ENCODE data around the gene PGAP2. TPM values are rescaled to one million over a fixed set of nuclear protein-coding genes. Genes with fewer than 3 reads are reported as not detected.

Gene PGAP2
- total and polyA plus RNA-seq, 2 of the 13 experiments (the other 11 are each of a cell fraction or from before 2014, with no cell fraction given) = 21.5 to 47.8 TPM

DNA sequence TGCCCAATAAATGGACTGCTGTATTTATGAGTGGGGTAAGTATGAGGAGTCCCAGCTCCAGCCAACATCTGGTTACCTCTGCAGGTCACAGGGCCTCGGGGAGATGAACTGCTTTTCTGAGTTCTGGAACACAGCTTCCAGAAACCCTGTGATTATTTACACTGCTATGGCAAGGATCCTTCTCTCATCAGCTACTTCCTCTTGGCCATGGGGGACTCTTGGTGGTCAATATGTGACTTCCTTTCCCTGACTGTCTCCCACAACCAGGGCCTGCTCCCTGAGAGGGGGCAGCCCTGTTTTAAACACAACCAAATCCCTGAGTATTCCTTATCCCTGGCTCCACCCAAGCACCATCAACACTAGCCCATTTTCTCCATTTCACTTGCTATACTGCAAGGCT, 22.4 kb downstream of the PGAP2 start (continued):
- TF ChIP-seq ZNF512B (CRISPR knock-in tag; IDR thresholded peaks at IDR 0.05; ENCODE audit: borderline replicate concordance) (no peak), KDM4B (CRISPR knock-in tag; IDR thresholded peaks at IDR 0.05) (no peak), ELF4 (CRISPR knock-in tag; IDR thresholded peaks at IDR 0.05; ENCODE audit: borderline replicate concordance) (no peak), KAT2B (IDR thresholded peaks at IDR 0.05; ENCODE audit: borderline replicate concordance, low read depth, low read length) (no peak)

DNA sequence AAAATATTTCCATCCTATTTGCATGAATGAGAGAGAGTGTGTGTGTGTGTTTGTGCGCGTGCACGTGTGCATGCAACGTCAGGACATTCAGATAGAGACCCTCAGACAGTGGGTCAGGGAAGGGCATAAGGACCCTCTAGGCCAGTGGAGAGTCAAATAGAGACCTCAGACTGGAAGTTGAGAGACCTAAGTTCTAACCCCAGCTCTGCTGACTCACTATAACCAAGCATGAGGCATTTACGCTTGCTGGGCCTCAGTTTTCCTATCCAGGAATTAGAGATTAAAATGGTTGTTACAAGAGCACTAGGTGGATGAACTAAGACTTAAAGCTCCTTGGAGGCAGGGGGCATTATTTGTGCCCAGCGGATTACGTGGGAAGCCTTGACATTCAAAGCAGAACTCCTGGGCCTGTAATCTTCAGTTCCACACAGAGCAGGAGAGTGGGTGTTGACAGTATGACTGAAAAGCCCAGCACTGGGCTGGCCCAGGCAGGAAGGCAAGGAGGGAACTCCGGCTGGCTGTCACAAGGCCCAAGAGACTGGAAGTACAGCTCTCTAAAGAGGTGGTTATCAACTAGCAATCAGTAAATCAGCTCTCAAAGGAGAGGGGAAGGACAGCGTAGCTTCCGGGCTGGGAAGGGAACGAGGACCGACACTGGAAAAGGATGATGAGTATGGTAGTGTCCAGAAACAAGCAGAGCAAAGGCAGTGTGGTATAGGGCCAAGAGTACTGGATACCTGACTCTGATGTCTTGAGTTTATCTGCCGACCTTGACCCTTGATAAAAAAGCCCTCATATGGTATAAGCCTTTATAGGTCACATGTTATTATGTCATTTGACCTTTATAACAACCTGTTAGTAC, 23.2 kb downstream of the PGAP2 start:
- WGBS (ENCODE audit: low lambda C conversion rate) = 87% methylated on average over 12 of the region's 13 CpGs
- BruUV-seq (replicated peaks) = no TSS peak
- H3K79me2 ChIP-seq (ENCODE audit: insufficient read depth, low read length) = peaks cover 9% of the 10 kb centered on the region
- no peaks in the 10 kb centered on the region; the same call in 1 of the 2 replicates for H4K20me1 ChIP-seq (ENCODE audit: insufficient read depth, low read length)
- no peak overlapping the region for H3K4me3 ChIP-seq (replicated peaks in 1 of 3; ENCODE audit: insufficient read depth in 1 of 3, low read depth in 2 of 3, low read length in 3 of 3)
- in situ Hi-C loops (cut with HindIII; ENCODE audit: extremely low pct_ligation_motif_present, low pct_unique_long_range_greater_than_20kb) (no loop called here), intact Hi-C loops (cut with micrococcal nuclease; ENCODE audit: unreplicated experiment) (no loop called here)
- H3K36me3 ChIP-seq (replicated peaks in 1 of 2; ENCODE audit: control insufficient read depth in 1 of 2, insufficient read depth in 2 of 2, low read length in 2 of 2) = peaks cover 7 to 25% of the 10 kb centered on the region in 2 experiments; a peak in 4 of 5 replicates
- no peak overlapping the region for H3K9ac ChIP-seq (ENCODE audit: insufficient read depth, low read depth, low read length)
- H2AFZ ChIP-seq (ENCODE audit: low read length) = no peak overlapping the region
- ATAC-seq (peak; percentile 20; the same call in 1 of the 3 replicates), FAIRE-seq (no peak), DNase-seq (ENCODE audit: low spot score) (no peak)
- no peaks in the 10 kb centered on the region for H3K9me3 ChIP-seq (ENCODE audit: low read length)
- no peak overlapping the region for H3K27ac ChIP-seq (ENCODE audit: extremely low read length, insufficient read depth, low read length)
- no peaks in the 10 kb centered on the region for H3K27me3 ChIP-seq (ENCODE audit: control insufficient read depth in 1 of 2, insufficient read depth in 2 of 2, low read length in 2 of 2)
- peaks cover 32% of the 10 kb centered on the region for H3K4me1 ChIP-seq (ENCODE audit: insufficient read depth, low read length)
- POLR2A ChIA-PET = interaction anchor here (1.1 to 1.3 kb wide), 2 partner anchors 10 to 34 kb away, joined by 3 to 6 read pairs; partner anchors contain the start of genes NUP98 and RHOG
- CTCF ChIA-PET (ENCODE audit: low intra/inter-chr PET ratio, low total read pairs) = no interaction called here
- H3K4me2 ChIP-seq (ENCODE audit: low read depth, low read length) = no peak overlapping the region
- TF ChIP-seq, protein P1, sequence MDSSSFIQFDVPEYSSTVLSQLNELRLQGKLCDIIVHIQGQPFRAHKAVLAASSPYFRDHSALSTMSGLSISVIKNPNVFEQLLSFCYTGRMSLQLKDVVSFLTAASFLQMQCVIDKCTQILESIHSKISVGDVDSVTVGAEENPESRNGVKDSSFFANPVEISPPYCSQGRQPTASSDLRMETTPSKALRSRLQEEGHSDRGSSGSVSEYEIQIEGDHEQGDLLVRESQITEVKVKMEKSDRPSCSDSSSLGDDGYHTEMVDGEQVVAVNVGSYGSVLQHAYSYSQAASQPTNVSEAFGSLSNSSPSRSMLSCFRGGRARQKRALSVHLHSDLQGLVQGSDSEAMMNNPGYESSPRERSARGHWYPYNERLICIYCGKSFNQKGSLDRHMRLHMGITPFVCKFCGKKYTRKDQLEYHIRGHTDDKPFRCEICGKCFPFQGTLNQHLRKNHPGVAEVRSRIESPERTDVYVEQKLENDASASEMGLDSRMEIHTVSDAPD (CRISPR knock-in tag; IDR thresholded peaks at IDR 0.05) = no peak
- no peak for TF ChIP-seq POLR2G (IDR thresholded peaks at IDR 0.05; ENCODE audit: low read depth, low read length)
- TF ChIP-seq ZSCAN20 (CRISPR knock-in tag; IDR thresholded peaks at IDR 0.05; ENCODE audit: borderline replicate concordance) = no peak
- TF ChIP-seq NR2F2 (IDR thresholded peaks at IDR 0.05; ENCODE audit: borderline replicate concordance, low read depth) = no peak
- TF ChIP-seq ZNF773 (CRISPR knock-in tag; IDR thresholded peaks at IDR 0.05; ENCODE audit: borderline replicate concordance) = no peak
- TF ChIP-seq BORCS8-MEF2B (CRISPR knock-in tag; IDR thresholded peaks at IDR 0.05) = no peak
- TF ChIP-seq FOXP4 (CRISPR knock-in tag; IDR thresholded peaks at IDR 0.05) = no peak
- no peak for TF ChIP-seq TSC22D2 (CRISPR knock-in tag; IDR thresholded peaks at IDR 0.05; ENCODE audit: borderline replicate concordance)

All from HepG2 (cell line).